Thyroid gland (tissue), 4 donors: ENCODE data around the gene RBMS1. TPM values are rescaled to one million over a fixed set of nuclear protein-coding genes. Genes with fewer than 3 reads are reported as not detected.

Source experiments
- DNase-seq, 2 donors: peaks; one replicate each; pipeline ENCODE4 v3.0.0-alpha.2; 2019
- H3K27ac ChIP-seq, 3 donors: fragments of 200-600 bp; sonication (generic); 1 replicate in 2 of 3; 2 replicates in 1 of 3; pipeline ENCODE4 v1.5.1; 2016 to 2019; ENCODE audit warnings: mild to moderate bottlenecking in 1 of 3, moderate library complexity in 1 of 3
- H3K27me3 ChIP-seq: fragments of 200-600 bp; sonication (generic); one replicate; pipeline ENCODE4 v1.5.1; 2019
- H3K36me3 ChIP-seq, 2 donors: fragments of 200-600 bp; sonication (generic); one replicate each; pipeline ENCODE4 v1.5.1; 2016 to 2019
- H3K4me1 ChIP-seq, 2 donors: fragments of 200-600 bp; sonication (generic); one replicate each; pipeline ENCODE4 v1.5.1; 2017 to 2019
- H3K4me3 ChIP-seq, 3 donors: fragments of 200-600 bp; sonication (generic); replicated peaks in 1 of 3; 1 replicate in 2 of 3; 2 replicates in 1 of 3; pipeline ENCODE4 v1.5.1; 2016; ENCODE audit warnings: mild to moderate bottlenecking in 1 of 3
- H3K9me3 ChIP-seq: fragments of 200-600 bp; sonication (generic); one replicate; pipeline ENCODE4 v1.5.1; 2017
- POLR2A ChIP-seq, 2 donors: fragments of 450-650 bp; IDR thresholded peaks; one replicate each; pipeline ENCODE4 v1.6.1; 2017; ENCODE audit warnings: antibody characterized with exemption in 2 of 2, mild to moderate bottlenecking in 2 of 2, moderate library complexity in 1 of 2
- WGBS, 2 donors: methylation state at CpG; one replicate each; pipeline ENCODE4 v1.1.5; 2017; 5-methylcytosine and 5-hydroxymethylcytosine counted together
- intact Hi-C: fragments of 100-400 bp; cut with DNase I; formaldehyde crosslinking; loops from one replicate; pipeline ENCODE4 v1.15.1; 2023
- total RNA-seq, 4 donors: library from RNA; depleted of rRNA; stranded (reverse); fragments of >200 nt; gene quantifications; one replicate each; pipeline ENCODE4 v1.2.3, GENCODE V29; 2016
- TF ChIP-seq, protein P1 (sequence below), 6 experiments: fragments of 200-600 bp in 3 of 6; fragments of 450-650 bp in 3 of 6; sonication (generic) in 3 of 6; IDR thresholded peaks; one replicate each; pipeline ENCODE4 v1.5.1; 2016 to 2019; ENCODE audit warnings: antibody characterized with exemption in 6 of 6, mild to moderate bottlenecking in 2 of 6, inconsistent platforms in 1 of 6, moderate library complexity in 1 of 6

Gene RBMS1
- total RNA-seq, 4 donors from 2014 or later, result 50.9 to 80.1 (median 69.0) TPM

DNA sequence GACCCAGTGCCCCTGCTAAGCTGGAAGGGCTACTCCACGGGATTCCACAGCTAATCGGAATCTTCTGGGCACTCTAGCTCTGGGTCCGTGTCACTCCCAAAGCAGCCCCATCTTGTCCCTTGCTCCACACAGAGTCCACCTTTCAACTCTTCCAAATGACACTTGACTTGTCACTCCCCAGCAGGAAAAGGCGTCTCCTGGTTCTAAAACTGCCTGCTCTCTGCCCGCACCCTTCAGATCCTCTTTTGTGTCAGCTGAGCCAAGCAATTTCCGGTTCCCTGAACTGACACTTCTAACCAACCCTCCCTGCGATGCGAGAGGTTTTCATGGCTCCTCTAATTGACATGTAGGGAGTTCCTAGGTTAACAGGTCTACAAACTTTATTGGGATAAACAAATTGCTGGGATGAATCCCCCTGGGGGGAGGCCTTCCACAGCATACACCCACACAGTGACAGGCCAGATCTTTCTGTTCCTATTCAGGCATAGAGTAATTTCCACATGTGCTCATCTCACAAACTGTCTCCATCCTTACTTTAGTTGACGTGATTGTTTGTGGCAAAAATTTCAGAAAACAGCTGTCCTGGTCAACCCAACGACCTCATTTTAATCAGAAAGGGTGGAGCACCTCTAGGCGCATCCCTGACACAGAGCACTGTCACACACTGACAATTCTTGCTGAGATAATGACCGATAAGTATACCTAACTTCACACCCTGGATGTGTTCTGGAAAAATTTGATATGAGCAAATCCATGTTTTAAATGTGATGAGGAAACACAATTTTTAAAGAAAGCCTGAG, 104.9 kb downstream of the RBMS1 start:
- Histone ChIP-seq H3K9me3 (no peaks in the 10 kb centered on the region), H3K27ac (peak overlapping the region; percentile 37 to 65 (median 57)), H3K36me3 (no peaks in the 10 kb centered on the region), H3K27me3 (no peaks in the 10 kb centered on the region), H3K4me1 (peaks cover 16 to 38% of the 10 kb centered on the region in 2 donors), H3K4me3 (no peak overlapping the region)
- DNase-seq, result peak; percentile 29 to 32
- 50 to 53% methylated on average over 12 of the region's 12 CpGs for WGBS, 2 donors
- TF ChIP-seq, protein P1, sequence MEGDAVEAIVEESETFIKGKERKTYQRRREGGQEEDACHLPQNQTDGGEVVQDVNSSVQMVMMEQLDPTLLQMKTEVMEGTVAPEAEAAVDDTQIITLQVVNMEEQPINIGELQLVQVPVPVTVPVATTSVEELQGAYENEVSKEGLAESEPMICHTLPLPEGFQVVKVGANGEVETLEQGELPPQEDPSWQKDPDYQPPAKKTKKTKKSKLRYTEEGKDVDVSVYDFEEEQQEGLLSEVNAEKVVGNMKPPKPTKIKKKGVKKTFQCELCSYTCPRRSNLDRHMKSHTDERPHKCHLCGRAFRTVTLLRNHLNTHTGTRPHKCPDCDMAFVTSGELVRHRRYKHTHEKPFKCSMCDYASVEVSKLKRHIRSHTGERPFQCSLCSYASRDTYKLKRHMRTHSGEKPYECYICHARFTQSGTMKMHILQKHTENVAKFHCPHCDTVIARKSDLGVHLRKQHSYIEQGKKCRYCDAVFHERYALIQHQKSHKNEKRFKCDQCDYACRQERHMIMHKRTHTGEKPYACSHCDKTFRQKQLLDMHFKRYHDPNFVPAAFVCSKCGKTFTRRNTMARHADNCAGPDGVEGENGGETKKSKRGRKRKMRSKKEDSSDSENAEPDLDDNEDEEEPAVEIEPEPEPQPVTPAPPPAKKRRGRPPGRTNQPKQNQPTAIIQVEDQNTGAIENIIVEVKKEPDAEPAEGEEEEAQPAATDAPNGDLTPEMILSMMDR (IDR thresholded peaks at IDR 0.05), result no peak
- TF ChIP-seq POLR2A (IDR thresholded peaks at IDR 0.05), result no peak
- intact Hi-C loops, result no loop called here

GRCh38 chr2:160387558-160388262, 105.9 kb downstream of the RBMS1 start:
- no peak for TF ChIP-seq POLR2A (IDR thresholded peaks at IDR 0.05)
- TF ChIP-seq, protein P1 (IDR thresholded peaks at IDR 0.05), result no peak
- no peaks in the 10 kb centered on the region for H3K36me3 ChIP-seq
- H3K4me3 ChIP-seq, result no peak overlapping the region
- peaks cover 16 to 37% of the 10 kb centered on the region in 2 donors for H3K4me1 ChIP-seq
- H3K9me3 ChIP-seq, result no peaks in the 10 kb centered on the region
- intact Hi-C loops, result no loop called here
- peak overlapping the region; percentile 37 to 65 (median 57) for H3K27ac ChIP-seq
- WGBS, 2 donors, result 49 to 53% methylated on average over 3 of the region's 3 CpGs
- H3K27me3 ChIP-seq, result no peaks in the 10 kb centered on the region
- DNase-seq, result peak; percentile 27

- H3K9me3 ChIP-seq, result no peaks in the 10 kb centered on the region
- DNase-seq, result no peak
- peaks cover 23 to 57% of the 10 kb centered on the region in 2 donors for H3K4me1 ChIP-seq
- TF ChIP-seq, protein P1 (IDR thresholded peaks at IDR 0.05), result no peak
- TF ChIP-seq POLR2A (IDR thresholded peaks at IDR 0.05), result no peak
- intact Hi-C loops, result no loop called here
- no peak overlapping the region for H3K4me3 ChIP-seq
- no peaks in the 10 kb centered on the region for H3K36me3 ChIP-seq
- H3K27ac ChIP-seq, result no peak overlapping the region
- 75 to 80% methylated on average over 1 of the region's 1 CpG for WGBS, 2 donors
- no peaks in the 10 kb centered on the region for H3K27me3 ChIP-seq
Observed at GRCh38 chr2:160384791-160385190, 108.8 kb downstream of the RBMS1 start.

DNA sequence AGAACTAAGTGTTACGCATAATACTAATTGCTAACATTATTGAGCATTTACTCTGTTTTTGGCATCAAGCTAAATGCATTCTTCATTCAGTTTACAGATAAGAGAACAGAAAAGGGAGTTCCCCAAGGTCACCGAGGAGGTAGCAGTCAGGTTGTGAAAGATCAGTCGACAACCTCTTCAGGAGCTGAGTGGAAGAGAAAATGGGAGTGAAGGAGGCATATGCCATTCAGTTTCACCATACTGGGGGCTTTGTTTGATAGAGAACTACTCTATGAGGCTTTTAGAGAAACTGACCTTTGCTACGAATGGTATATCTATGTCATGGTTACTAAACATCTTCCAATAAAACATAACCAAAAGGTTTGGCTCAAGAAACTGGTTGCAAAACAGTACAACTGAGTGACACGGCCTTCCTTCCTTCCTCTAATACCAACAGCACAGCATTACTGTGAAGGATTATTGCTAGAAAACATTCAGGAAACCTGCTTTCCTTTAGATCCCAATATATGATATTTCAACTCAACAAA, 112.1 kb downstream of the RBMS1 start:
- Histone ChIP-seq H3K27ac (peak overlapping the region in 2 of 3 donors; percentile 25 to 73), H3K4me3 (no peak overlapping the region), H3K9me3 (no peaks in the 10 kb centered on the region), H3K4me1 (peaks cover 16 to 53% of the 10 kb centered on the region in 2 donors), H3K36me3 (no peaks in the 10 kb centered on the region), H3K27me3 (no peaks in the 10 kb centered on the region)
- no peak for DNase-seq
- WGBS, 2 donors, result 37 to 49% methylated on average over 5 of the region's 5 CpGs
- TF ChIP-seq POLR2A (IDR thresholded peaks at IDR 0.05), result no peak
- TF ChIP-seq, protein P1 (IDR thresholded peaks at IDR 0.05), result no peak
- intact Hi-C loops, result no loop called here
